ENCODE data around the gene TAS1R3. TPM values are rescaled to one million over a fixed set of nuclear protein-coding genes. Genes with fewer than 3 reads are reported as not detected.

Gene TAS1R3
- total RNA-seq, 1 donor from 2014 or later, result 0.49 TPM

- DNase-seq (ENCODE audit: low spot score) (no peak), ATAC-seq (peak; percentile 1)
- intact Hi-C loops (cut with DNase I), result no loop called here
Observed at GRCh38 chr1:1345860-1346500, 14.9 kb downstream of the TAS1R3 start.

DNA sequence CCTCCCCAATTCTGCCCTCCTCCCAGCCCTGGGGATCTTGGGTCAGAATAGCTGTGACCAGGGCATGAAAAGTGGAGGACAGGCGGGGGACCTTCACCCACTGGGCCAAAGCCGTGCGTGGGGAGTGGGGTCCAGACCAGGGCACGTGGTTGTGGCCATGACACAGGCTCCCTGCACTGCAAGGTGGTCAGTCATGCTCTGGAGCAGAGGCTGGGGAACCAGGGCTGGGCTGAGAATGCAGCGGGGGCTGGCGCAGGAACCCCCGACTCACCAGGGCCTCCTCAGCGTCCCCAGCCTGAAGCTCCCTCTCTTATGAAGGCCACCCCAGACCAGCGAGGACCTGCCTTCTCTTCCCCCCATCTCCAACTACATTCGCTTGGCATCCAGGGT lies 15.4 kb downstream of the TAS1R3 start:
- intact Hi-C loops (cut with DNase I), result no loop called here
- no peak for DNase-seq (ENCODE audit: low spot score)
- no peak for ATAC-seq

- DNase-seq (ENCODE audit: low spot score) (no peak), ATAC-seq (no peak)
- intact Hi-C loops (cut with DNase I), result no loop called here
Observed at GRCh38 chr1:1347026-1347595, 16.0 kb downstream of the TAS1R3 start.

GRCh38 chr1:1347663-1348419 lies 16.8 kb downstream of the TAS1R3 start:
- intact Hi-C loops (cut with DNase I), result no loop called here
- DNase-seq (ENCODE audit: low spot score) (no peak), ATAC-seq (peak; percentile 3)

- intact Hi-C loops (cut with DNase I), result no loop called here
- ATAC-seq (no peak), DNase-seq (ENCODE audit: low spot score) (no peak)
Observed at GRCh38 chr1:1348420-1349255, 17.6 kb downstream of the TAS1R3 start.

DNA sequence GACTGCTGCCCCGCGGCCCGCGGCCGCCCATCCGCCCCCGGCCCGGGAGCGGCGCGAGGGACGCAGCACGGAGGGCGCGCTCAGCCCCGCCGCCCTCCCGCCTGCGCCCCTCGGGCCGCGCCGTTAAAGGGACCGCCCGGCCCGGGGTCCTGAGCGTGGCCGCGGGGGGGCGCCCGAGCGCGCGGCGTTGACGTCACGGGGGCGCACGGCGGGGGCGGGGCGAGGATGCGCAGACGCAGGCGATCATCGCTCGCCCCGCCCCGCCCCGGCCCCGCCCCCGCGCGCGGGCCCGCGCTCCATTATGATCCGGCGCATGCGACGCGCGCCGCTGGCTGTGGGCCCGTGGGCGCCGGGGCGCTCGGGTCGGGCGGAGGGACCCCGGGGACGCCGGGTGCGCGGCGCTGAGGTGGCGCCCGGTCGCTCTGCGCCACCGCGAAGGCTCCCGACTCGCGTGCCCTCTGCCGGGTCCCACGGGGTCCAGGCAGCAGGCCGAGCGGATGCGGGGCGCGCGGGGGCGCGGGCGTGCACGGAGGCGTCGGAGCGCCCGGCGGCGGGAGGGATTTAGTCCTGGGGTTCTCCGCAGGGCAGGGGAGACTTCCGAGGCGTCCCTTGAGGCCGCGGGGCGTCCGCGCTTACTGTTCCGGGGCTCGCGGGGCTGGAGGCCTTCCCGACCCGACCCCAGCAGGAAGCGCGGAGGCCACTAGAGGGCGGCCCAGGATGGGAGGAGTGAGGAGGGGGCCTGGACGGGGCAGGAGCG lies 18.4 kb downstream of the TAS1R3 start, which contains the start of gene DVL1:
Gene DVL1, minus strand, starts transcription at position 163 of the 757 bp plus-strand sequence. CDS start 353 bp downstream, outside the sequence.
- ATAC-seq (peak; percentile 2), DNase-seq (ENCODE audit: low spot score) (peak; percentile 85)
- intact Hi-C loops (cut with DNase I), result no loop called here

GRCh38 chr1:1351511-1352427 lies 20.7 kb downstream of the TAS1R3 start:
- ATAC-seq (peak; percentile 72), DNase-seq (ENCODE audit: low spot score) (no peak)
- intact Hi-C loops (cut with DNase I), result no loop called here

GRCh38 chr1:1352786-1353388 lies 21.8 kb downstream of the TAS1R3 start:
- ATAC-seq (no peak), DNase-seq (ENCODE audit: low spot score) (no peak)
- intact Hi-C loops (cut with DNase I), result no loop called here

DNA sequence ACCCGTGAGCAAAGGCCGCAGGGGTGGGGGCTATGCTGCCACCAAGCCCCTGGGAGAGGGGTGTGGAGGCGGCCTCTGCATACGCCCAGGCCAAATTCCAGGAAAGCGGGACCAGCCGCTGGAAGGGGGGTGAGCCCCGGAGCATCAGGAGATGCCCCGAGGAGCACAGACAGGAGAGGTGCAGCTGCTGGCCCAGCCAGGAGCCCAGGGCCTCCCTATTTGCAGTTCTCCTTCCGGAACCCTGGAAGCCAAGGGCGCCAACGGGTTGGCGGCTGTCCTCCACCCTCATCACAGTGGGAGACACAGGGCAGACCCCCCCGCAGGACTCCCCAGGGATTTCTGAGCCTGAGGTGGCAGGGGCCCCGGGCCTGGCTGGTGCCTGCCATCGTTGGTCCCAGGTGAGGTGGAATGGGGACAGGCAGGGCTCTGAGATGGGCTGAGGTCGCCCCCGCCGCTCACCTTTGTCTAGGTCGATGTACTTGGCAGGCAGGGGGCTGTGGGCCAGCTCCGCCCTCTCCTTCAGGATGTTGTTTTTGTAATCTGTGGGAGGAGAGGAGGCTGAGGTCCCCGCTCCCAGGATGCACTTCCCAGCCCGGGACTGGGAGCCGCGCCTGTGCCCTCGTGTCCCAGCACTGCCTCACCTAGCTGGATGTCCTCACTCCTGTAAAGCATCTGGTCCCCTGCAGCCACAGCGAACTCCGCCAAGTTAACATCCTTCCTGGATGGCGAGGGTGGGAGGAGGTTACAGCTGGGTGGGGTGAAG lies 22.5 kb downstream of the TAS1R3 start:
- intact Hi-C loops (cut with DNase I), result no loop called here
- ATAC-seq (no peak), DNase-seq (ENCODE audit: low spot score) (no peak)

DNA sequence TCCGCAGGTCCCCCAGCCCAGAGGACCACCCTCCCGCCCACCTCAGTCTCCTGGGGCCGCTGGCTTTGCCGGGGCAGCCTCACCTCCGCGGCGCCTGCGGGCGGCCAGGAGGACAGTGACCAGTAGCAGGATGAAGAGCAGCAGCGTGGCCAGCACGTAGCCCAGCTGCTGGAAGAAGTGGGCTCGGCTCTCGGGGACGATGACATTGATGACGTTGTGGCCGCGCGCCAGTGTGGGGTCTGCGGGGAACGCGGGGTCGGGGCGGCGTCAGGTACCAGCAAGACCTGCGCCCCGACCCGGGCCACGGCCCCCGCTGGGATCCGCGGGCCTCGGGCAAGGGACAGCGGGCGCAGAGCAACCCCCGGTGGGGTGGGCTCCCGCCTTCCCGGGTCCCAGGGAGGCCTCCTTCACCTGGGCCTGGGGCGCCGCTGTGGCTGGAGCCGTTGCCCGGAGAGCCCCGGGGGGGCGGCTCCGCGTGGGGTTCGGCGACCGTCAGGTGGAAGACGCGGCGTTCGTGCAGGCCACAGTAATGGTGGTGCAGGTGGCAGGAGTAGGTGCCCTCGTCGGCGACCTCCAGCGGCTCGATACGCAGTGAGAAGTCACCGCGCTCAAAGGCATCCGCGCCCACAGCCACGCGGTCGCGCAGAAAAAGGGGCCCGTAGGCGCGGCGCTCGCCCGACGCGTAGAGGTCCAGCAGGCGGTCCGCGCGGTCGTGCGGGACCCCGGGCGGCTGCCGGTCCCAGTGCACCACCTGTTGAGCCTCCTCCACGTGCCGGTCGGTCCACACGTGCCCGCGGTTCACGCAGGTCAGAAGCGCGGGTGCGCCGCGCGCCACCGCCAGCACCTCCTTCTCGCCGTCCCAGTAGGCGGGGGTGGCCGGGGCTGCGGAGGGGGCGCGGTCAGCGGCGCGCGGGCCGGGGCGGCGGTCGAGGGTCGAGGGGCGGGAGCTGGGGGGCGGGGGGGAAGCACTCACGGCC lies 23.5 kb downstream of the TAS1R3 start:
- no peak for DNase-seq (ENCODE audit: low spot score)
- ATAC-seq, result no peak
- intact Hi-C loops (cut with DNase I), result no loop called here

DNA sequence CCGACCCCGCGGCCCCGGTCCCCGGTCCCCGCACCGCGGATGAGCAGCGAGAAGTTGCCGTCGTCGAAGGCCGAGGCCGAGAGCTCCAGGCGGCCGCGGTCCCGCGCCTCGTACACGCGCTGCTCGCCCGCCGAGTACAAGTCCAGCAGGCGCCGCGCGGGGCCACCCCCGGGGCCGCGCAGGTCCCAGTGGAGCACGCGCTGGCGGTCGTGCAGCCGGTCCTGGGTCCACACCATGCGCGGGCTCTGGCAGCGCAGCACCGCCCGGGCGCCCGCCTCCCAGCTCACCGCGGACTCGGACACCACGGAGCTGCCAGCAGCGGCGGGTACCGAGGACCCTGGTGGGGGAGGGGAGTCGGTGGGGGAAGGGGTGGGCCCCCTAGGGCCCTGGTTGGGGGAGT lies 24.3 kb downstream of the TAS1R3 start:
- no peak for DNase-seq (ENCODE audit: low spot score)
- ATAC-seq, result no peak
- intact Hi-C loops (cut with DNase I), result no loop called here

DNA sequence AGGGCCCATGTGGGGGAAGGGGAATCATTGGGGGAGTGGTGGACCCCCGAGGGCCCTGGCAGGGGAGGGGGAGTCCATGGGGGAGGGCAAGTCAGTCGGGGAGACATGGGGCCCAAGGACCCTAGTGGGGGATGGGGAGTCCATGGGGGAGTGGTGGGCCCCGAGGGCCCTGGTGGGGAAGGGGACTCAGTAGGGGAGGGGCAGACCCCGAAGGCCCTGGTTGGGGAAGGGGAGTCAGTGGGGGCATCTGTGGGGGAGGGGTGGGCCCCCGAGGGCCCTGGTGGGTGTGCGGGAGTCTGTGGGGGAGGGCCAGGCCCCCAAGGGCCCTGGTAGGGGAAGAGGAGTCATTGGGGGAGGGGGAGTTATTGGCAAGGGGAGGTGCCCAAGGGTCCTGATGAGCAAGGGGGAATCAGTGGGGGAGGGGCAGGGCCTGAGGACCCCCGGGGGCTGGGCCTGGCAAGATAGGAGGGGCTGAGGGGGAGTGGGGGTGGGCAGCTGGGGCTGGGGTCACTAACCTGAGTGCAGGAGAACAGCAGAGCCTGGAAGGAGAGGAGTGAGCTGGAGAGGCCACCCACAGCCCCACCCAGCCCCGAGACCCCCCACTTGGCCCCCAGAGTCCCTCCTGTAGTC lies 25.2 kb downstream of the TAS1R3 start:
- intact Hi-C loops (cut with DNase I), result no loop called here
- DNase-seq (ENCODE audit: low spot score), result no peak
- no peak for ATAC-seq

DNA sequence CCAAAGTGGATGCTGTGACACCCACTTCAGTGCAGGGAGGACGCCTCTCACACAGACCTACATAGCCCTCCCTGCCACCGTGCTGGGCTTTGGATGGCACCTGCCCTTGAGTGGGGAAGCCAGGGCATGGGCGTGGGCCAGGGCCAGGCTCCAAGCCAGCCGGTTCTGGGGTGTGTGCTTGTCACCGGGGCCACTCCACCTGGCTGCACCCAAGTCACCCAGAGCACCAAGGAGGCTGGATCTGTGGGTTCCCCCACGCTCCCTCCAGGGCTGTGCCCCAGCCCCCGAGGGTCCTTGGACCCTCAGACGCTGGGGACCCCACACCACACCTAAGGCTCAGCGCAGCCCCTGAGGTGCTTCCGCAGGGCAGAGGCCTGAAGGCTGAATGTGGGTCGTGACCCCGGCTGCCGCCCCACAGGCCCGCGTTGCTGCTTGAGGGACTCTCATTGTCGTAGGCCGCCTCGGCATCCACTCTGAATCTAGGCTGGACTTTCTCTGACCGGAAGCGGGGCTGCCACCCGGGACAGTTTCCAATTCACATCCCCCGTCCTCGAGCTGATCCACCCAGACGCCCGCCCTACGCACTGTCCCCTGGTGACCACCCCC lies 25.8 kb downstream of the TAS1R3 start:
- ATAC-seq (no peak), DNase-seq (ENCODE audit: low spot score) (no peak)
- intact Hi-C loops (cut with DNase I), result no loop called here

DNA sequence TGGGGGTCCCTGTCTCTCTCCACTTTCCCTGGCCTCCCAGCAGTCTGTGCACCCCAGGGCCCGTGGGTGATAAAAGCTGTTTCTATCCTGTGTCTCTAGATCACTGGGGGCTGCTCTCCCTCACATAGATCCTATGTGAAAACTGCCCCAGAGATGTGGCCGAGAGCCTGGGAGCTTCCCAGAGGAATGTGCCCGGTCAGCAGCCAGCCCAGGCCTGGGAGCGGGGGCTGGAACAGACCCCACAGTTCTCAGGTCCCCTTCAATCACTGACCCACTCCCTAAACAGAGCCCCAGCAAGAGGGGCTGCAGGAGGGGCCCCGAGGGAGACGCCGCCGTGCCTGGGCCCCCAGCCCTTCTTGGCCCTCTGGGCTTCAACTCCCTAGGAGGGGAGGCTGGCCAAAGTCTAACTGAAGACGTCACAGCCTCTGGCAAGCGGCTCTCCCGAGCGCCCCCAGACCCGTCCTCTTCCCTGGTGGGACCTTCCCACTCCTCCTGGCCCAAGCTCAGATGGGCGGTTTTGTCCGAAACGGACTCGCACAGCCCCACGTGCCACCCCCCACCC lies 26.9 kb downstream of the TAS1R3 start:
- ATAC-seq, result no peak
- intact Hi-C loops (cut with DNase I), result no loop called here
- no peak for DNase-seq (ENCODE audit: low spot score)

Measured in sciatic nerve (tissue), 2 donors.